ENCODE measurements around the gene RAET1E. TPM values are rescaled to one million over a fixed set of nuclear protein-coding genes. Genes with fewer than 3 reads are reported as not detected.

The RAET1E gene
- total RNA-seq, 1 experiment from 2014 or later = not detected

- Histone ChIP-seq H3K56ac (ENCODE audit: insufficient read length, low read depth, low read length) (no peak overlapping the region), H3K9me3 (ENCODE audit: control insufficient read depth, low read depth, low read length) (no peaks in the 10 kb centered on the region), H2AFZ (ENCODE audit: low read length) (no peak overlapping the region), H3K23me2 (ENCODE audit: insufficient read length, low read depth, low read length, poor library complexity, severe bottlenecking) (no peaks in the 10 kb centered on the region), H4K91ac (ENCODE audit: insufficient read length, low read depth, low read length) (no peak overlapping the region), H4K5ac (ENCODE audit: insufficient read length, low read depth, low read length) (no peak overlapping the region), H4K20me1 (ENCODE audit: control insufficient read depth, insufficient read depth, insufficient read length) (no peaks in the 10 kb centered on the region), H2AK5ac (ENCODE audit: insufficient read length, low read length) (no peak overlapping the region), H3K27me3 (ENCODE audit: insufficient read depth, low read length) (no peaks in the 10 kb centered on the region; the same call in 1 of the 2 replicates), H3K79me2 (ENCODE audit: insufficient read depth, low read length) (no peaks in the 10 kb centered on the region), H3K27ac (ENCODE audit: insufficient read length, low read depth, low read length) (no peak overlapping the region), H2BK20ac (ENCODE audit: low read depth, low read length, poor library complexity, severe bottlenecking) (no peak overlapping the region), H3K9ac (ENCODE audit: extremely low read depth, insufficient read length, low read length) (no peak overlapping the region), H2BK5ac (ENCODE audit: insufficient read length, low read length) (no peak overlapping the region), H3K23ac (ENCODE audit: insufficient read length, low read depth, low read length) (no peak overlapping the region), H3K4me1 (ENCODE audit: insufficient read depth, low read length) (no peaks in the 10 kb centered on the region; the same call in 1 of the 2 replicates), H2BK120ac (ENCODE audit: low read depth, low read length, poor library complexity, severe bottlenecking) (no peak overlapping the region), H3K14ac (ENCODE audit: insufficient read depth, low read length) (no peak overlapping the region), H3K4me2 (ENCODE audit: insufficient read depth, insufficient read length, low read length) (no peak overlapping the region), H3K4ac (ENCODE audit: low read depth, low read length) (no peak overlapping the region), H2BK15ac (ENCODE audit: low read depth, low read length) (no peak overlapping the region), H2BK12ac (ENCODE audit: insufficient read length, low read depth, low read length) (no peak overlapping the region), H4K8ac (replicated peaks; ENCODE audit: insufficient read length, low read depth, low read length) (no peak overlapping the region), H3K79me1 (ENCODE audit: insufficient read depth, low read depth, low read length, poor library complexity, severe bottlenecking) (no peaks in the 10 kb centered on the region), H3T11ph (ENCODE audit: low read length) (no peak overlapping the region), H3K18ac (ENCODE audit: insufficient read length, low read depth, low read length) (no peak overlapping the region)
- no CpG with 5 or more reads among the region's 13 CpGs for WGBS (ENCODE audit: extremely low coverage, insufficient read length, low lambda C conversion rate)
- no peaks in the 10 kb centered on the region for H3K9me3 Mint-ChIP-seq
- DNase-seq = no peak
- TF ChIP-seq CTCF (conservative IDR thresholded peaks at IDR 0.05) = no peak
- peaks cover 0 to 9% of the 10 kb centered on the region in 2 experiments; a peak in 3 of 4 replicates for H3K4me1 Mint-ChIP-seq
- H3K36me3 Mint-ChIP-seq (ENCODE audit: insufficient read depth in 1 of 3, low read depth in 3 of 3) = no peaks in the 10 kb centered on the region
- peaks cover 48% of the 10 kb centered on the region for H3K27me3 Mint-ChIP-seq (ENCODE audit: low read depth)
- no peak overlapping the region for H3K4me3 Mint-ChIP-seq
- no peak overlapping the region for H3K27ac Mint-ChIP-seq
Measured at GRCh38 chr6:149897015-149897697, 757 bp downstream of the RAET1E start.
